ENCODE data around the gene TSPEAR.
"Not testable (repeated sequence)": the region's sequence is repeated elsewhere in the genome, so short reads cannot be mapped to it uniquely, and the experiment has no call there.

The TSPEAR gene

DNA sequence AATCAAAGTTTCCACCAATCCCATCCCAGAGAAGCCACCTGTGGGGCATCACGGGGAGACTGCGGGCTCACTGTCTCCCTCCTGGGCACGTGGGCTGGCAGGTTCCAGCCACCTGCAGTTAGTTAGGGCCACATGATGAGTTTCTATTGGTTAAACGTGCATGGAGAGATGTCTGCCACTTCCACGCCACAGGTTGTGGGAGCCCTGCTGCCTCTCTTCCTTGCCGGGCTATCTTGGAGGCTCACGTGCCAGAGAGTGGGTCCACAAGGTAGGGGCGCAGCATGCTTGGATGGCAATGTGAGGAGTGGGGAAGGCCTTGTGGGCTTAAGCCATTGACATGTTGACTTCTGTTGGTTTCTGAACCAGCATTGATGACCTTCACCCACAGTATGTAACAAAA is 107.5 kb downstream of the TSPEAR start:
- TF ChIP-seq, protein P1, sequence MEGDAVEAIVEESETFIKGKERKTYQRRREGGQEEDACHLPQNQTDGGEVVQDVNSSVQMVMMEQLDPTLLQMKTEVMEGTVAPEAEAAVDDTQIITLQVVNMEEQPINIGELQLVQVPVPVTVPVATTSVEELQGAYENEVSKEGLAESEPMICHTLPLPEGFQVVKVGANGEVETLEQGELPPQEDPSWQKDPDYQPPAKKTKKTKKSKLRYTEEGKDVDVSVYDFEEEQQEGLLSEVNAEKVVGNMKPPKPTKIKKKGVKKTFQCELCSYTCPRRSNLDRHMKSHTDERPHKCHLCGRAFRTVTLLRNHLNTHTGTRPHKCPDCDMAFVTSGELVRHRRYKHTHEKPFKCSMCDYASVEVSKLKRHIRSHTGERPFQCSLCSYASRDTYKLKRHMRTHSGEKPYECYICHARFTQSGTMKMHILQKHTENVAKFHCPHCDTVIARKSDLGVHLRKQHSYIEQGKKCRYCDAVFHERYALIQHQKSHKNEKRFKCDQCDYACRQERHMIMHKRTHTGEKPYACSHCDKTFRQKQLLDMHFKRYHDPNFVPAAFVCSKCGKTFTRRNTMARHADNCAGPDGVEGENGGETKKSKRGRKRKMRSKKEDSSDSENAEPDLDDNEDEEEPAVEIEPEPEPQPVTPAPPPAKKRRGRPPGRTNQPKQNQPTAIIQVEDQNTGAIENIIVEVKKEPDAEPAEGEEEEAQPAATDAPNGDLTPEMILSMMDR (IDR thresholded peaks at IDR 0.05; ENCODE audit: low read depth, low read length), result no peak
- no peak for TF ChIP-seq POLR2A (IDR thresholded peaks at IDR 0.05; ENCODE audit: extremely low read depth, insufficient read length)
- TF ChIP-seq, protein P2, sequence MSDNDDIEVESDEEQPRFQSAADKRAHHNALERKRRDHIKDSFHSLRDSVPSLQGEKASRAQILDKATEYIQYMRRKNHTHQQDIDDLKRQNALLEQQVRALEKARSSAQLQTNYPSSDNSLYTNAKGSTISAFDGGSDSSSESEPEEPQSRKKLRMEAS (IDR thresholded peaks at IDR 0.05; ENCODE audit: low read depth, low read length), result no peak
- no peak for TF ChIP-seq MYC (IDR thresholded peaks at IDR 0.05; ENCODE audit: low read depth, low read length)
- H3K4me3 ChIP-seq (ENCODE audit: low read depth, low read length), result no peak overlapping the region
- DNase-seq (ENCODE audit: low read depth), result no peak

DNA sequence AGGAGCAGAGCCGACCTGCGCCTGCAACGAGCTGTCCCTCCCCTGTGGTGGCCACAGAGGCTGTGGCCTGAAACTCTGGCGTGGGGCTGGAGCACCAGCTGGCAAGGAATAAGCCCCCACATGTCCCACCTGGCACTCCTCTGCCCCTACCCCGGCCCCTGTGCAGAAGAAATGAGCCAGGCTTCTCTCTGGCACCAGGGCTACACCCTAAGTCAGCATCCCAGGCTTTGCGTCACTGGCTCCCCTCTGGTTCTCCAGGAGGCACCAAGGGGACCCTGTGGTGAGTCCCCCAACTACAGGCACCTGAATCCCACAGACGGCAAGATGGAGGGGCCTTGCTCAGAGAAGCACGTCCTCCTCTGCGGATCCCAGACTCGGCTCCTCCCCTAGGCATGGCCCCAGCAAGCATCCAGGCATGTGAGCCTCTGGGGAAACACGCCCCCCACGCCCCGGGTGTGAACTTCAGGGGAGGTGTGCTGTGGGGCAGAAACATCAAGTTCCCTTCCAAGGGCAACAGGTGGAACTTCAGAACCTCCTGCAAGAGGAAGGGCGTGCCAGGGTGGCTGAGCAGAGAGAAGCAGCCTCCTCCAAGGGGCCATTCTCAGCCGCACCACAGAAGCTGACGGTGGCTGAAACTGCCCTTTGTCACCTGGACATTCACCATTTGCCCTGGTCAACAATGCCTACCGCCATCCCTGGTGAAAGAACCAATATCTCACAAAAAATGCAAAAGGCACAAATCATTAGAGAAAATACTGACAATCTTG is 108.1 kb downstream of the TSPEAR start:
- H3K4me3 ChIP-seq (ENCODE audit: low read depth, low read length), result no peak overlapping the region
- TF ChIP-seq POLR2A (IDR thresholded peaks at IDR 0.05; ENCODE audit: extremely low read depth, insufficient read length), result no peak
- TF ChIP-seq, protein P1 (IDR thresholded peaks at IDR 0.05; ENCODE audit: low read depth, low read length), result no peak
- TF ChIP-seq, protein P2 (IDR thresholded peaks at IDR 0.05; ENCODE audit: low read depth, low read length), result no peak
- no peak for TF ChIP-seq MYC (IDR thresholded peaks at IDR 0.05; ENCODE audit: low read depth, low read length)
- no peak for DNase-seq (ENCODE audit: low read depth)

DNA sequence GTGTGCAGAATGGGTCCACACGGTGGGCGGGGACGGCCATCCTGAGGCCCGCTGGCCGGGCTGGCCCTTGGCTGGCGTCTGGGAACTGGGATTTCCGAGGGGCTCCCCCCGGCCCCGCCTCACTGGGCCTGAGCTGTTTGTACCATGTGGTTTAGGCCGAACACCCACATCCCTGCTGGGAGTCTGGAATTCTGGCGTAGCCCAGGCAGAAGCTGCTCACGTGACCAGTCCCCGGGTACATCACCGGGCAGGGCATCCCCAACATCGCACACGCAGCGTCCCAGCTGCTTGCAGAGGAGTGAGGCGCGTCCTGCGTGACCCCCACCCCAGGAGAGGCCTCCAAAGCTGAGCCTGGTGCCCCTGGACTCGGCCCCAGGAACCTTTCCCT is 108.9 kb downstream of the TSPEAR start:
- no peak overlapping the region for H3K4me3 ChIP-seq (ENCODE audit: low read depth, low read length)
- no peak for TF ChIP-seq POLR2A (IDR thresholded peaks at IDR 0.05; ENCODE audit: extremely low read depth, insufficient read length)
- no peak for TF ChIP-seq MYC (IDR thresholded peaks at IDR 0.05; ENCODE audit: low read depth, low read length)
- TF ChIP-seq, protein P1 (IDR thresholded peaks at IDR 0.05; ENCODE audit: low read depth, low read length), result no peak
- TF ChIP-seq, protein P2 (IDR thresholded peaks at IDR 0.05; ENCODE audit: low read depth, low read length), result no peak
- no peak for DNase-seq (ENCODE audit: low read depth)

DNA sequence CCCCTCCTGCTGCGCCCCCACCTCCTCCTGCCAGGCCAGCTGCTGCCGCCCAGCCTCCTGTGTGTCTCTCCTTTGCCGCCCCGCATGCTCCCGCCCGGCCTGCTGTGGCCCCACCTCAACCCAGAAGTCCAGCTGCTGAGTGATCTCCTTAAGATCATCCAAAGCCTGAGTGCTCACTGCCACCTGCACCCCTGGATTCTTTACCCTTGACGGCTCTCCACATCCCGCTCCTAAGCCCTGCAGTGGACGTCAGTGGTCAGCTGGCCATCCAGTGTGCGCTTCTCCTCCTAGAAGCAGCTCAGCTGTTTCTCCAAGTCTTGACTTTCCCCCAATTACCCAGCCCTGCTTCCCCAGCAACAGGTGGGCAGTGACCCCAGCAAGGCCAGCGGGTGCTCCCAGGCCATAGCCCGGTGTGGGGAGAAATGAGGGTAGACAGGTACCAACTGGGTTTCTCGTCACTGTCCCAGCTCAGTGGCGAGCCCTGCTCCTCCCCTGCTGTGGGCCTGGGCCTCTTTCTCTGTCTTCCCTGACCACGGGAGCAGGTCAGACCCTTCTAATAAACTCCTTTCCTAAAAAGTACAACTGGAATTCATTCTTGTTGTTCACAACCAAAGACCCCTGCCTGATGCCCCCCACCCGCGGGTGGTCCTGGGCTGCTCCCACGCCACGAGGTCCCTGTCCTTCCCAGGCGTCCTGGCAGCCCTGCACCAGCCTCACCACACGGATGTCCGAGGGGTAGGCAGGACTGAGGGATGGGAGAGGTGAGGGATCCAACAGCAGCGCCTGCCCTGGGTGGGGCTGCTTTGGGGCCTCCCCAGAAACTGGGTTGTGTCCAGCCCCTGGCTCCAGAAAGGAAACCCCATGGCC is 109.5 kb downstream of the TSPEAR start:
- no peak for DNase-seq (ENCODE audit: low read depth)
- TF ChIP-seq, protein P2 (IDR thresholded peaks at IDR 0.05; ENCODE audit: low read depth, low read length), result no peak
- TF ChIP-seq POLR2A (IDR thresholded peaks at IDR 0.05; ENCODE audit: extremely low read depth, insufficient read length), result no peak
- TF ChIP-seq, protein P1 (IDR thresholded peaks at IDR 0.05; ENCODE audit: low read depth, low read length), result no peak
- no peak for TF ChIP-seq MYC (IDR thresholded peaks at IDR 0.05; ENCODE audit: low read depth, low read length)

DNA sequence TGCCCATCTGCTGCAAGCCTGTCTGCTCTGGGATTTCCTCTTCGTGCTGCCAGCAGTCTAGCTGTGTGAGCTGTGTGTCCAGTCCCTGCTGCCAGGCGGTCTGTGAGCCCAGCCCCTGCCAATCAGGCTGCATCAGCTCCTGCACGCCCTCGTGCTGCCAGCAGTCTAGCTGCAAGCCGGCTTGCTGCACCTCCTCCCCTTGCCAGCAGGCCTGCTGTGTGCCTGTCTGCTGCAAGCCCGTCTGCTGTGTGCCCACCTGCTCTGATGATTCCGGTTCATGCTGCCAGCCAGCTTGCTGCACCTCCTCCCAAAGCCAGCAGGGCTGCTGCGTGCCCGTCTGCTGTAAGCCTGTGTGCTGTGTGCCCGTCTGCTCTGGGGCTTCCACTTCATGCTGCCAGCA is 110.3 kb downstream of the TSPEAR start:
- H3K4me3 ChIP-seq (ENCODE audit: low read depth, low read length); DNase-seq (ENCODE audit: low read depth): not testable (repeated sequence)

More for the DNA sequence above, 109.5 kb downstream of the TSPEAR start:
- H3K4me3 ChIP-seq (ENCODE audit: low read depth, low read length), result no peak overlapping the region

DNA sequence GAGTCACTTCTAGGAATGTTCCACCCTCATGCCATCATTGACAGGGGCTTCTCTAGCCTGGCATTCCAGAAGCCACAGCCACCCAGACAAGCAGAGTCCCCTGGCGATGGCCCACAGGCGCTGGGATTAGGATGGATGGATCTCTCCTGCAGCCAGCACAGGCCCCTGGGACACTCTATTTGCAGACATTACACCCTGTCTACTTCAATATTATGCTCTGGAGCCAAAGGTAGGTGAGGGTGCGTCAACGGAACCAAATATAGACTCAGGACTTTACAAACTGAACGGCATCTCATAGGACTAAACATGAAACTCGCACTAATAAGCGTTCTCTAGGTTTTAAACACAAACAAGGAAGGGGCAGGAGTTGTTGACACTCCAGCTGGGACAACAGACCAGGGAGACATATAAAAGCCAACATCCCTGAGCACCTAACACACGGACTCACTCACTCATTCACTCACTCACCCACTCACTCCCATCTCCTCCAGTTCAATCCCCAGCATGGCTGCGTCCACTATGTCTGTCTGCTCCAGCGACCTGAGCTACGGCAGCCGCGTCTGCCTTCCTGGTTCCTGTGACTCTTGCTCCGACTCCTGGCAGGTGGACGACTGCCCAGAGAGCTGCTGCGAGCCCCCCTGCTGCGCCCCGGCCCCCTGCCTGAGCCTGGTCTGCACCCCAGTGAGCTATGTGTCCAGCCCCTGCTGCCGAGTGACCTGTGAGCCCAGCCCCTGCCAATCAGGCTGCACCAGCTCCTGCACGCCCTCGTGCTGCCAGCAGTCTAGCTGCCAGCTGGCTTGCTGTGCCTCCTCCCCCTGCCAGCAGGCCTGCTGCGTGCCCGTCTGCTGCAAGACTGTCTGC is 111.0 kb downstream of the TSPEAR start, which contains the start of gene KRTAP10-7:
Gene KRTAP10-7 (plus strand): TSS at position 480 of the 861 bp plus-strand sequence. CDS start 25 bp downstream, at position 505.
- not testable (repeated sequence) for DNase-seq (ENCODE audit: low read depth); H3K4me3 ChIP-seq (ENCODE audit: low read depth, low read length)

Data from NB4 (cell line).